HG02798 (cell line): ENCODE measurements around the gene AGAP1.

Experiments used
- ATAC-seq: cut with Tn5 transposase; IDR thresholded peaks from one replicate; pipeline ENCODE4 v1.9.1; 2021; ENCODE audit warnings: mild to moderate bottlenecking; ENCODE audit not compliant: unreplicated experiment, poor library complexity

Gene AGAP1

GRCh38 chr2:235563056-235563910 is 69.4 kb downstream of the AGAP1 start:
- no peak for ATAC-seq

- ATAC-seq, result no peak
Observed at GRCh38 chr2:235564066-235564465, 70.2 kb downstream of the AGAP1 start.

GRCh38 chr2:235564884-235565530 is 71.2 kb downstream of the AGAP1 start:
- no peak for ATAC-seq

- no peak for ATAC-seq
Observed at GRCh38 chr2:235566415-235566814, 72.6 kb downstream of the AGAP1 start.

- no peak for ATAC-seq
Observed at GRCh38 chr2:235566931-235567495, 73.2 kb downstream of the AGAP1 start.

- ATAC-seq, result no peak
Observed at GRCh38 chr2:235567842-235568241, 74.0 kb downstream of the AGAP1 start.

- ATAC-seq, result no peak
Observed at GRCh38 chr2:235568431-235568830, 74.6 kb downstream of the AGAP1 start.

GRCh38 chr2:235569837-235570236 is 76.0 kb downstream of the AGAP1 start:
- ATAC-seq, result no peak

GRCh38 chr2:235570256-235570655 is 76.4 kb downstream of the AGAP1 start:
- ATAC-seq, result no peak

GRCh38 chr2:235570966-235571692 is 77.3 kb downstream of the AGAP1 start:
- ATAC-seq, result no peak

- no peak for ATAC-seq
Observed at GRCh38 chr2:235572592-235572991, 78.7 kb downstream of the AGAP1 start.

- ATAC-seq, result no peak
Observed at GRCh38 chr2:235573331-235574221, 79.7 kb downstream of the AGAP1 start.

- ATAC-seq, result no peak
Observed at GRCh38 chr2:235575431-235575830, 81.6 kb downstream of the AGAP1 start.

GRCh38 chr2:235575904-235576303 is 82.1 kb downstream of the AGAP1 start:
- ATAC-seq, result no peak

- ATAC-seq, result no peak
Observed at GRCh38 chr2:235576337-235576910, 82.6 kb downstream of the AGAP1 start.

- no peak for ATAC-seq
Observed at GRCh38 chr2:235577404-235578330, 83.8 kb downstream of the AGAP1 start.

GRCh38 chr2:235579128-235579527 is 85.3 kb downstream of the AGAP1 start:
- ATAC-seq, result no peak

GRCh38 chr2:235580426-235581157 is 86.7 kb downstream of the AGAP1 start:
- no peak for ATAC-seq
